Measurements from ENCODE around the gene LEFTY1.

- TF ChIP-seq GABPA (IDR thresholded peaks at IDR 0.05 in 1 of 2, conservative IDR thresholded peaks at IDR 0.05 in 1 of 2) (no peak), TAF1 (conservative IDR thresholded peaks at IDR 0.05) (no peak), CTCF (IDR thresholded peaks at IDR 0.05; ENCODE audit: low read depth, low read length, missing input control) (no peak)
These were observed 6.0 kb downstream of the LEFTY1 start for GRCh38 chr1:225882694-225883615.
